HFF-Myc (cell line): Measurements from ENCODE around the gene SH3BP1.

Experiments used
- DNase-seq: peaks from one replicate; pipeline ENCODE4 v3.0.0-alpha.2; 2011; ENCODE audit warnings: low read depth; ENCODE audit errors: extremely low read depth
- H3K4me3 ChIP-seq: replicated peaks from 2 replicates; pipeline ENCODE4 v1.5.1; 2011; ENCODE audit warnings: low read depth, mild to moderate bottlenecking, control low read depth, low read length
- CTCF ChIP-seq: IDR thresholded peaks from 2 replicates; pipeline ENCODE4 v1.5.1; 2012; ENCODE audit warnings: mild to moderate bottlenecking, low read depth, low read length, control low read depth; ENCODE audit errors: missing control alignments

The SH3BP1 gene

GRCh38 chr22:37664249-37665101 lies 25.0 kb downstream of the SH3BP1 start:
- no peak for TF ChIP-seq CTCF
- no peak for DNase-seq
- no peak overlapping the region for H3K4me3 ChIP-seq

GRCh38 chr22:37665487-37665886 lies 26.0 kb downstream of the SH3BP1 start:
- DNase-seq: no peak
- no peak for TF ChIP-seq CTCF
- H3K4me3 ChIP-seq: no peak overlapping the region

- no peak for DNase-seq
- TF ChIP-seq CTCF: no peak
- H3K4me3 ChIP-seq: no peak overlapping the region
Observed at GRCh38 chr22:37669586-37669985, 30.1 kb downstream of the SH3BP1 start.

GRCh38 chr22:37672206-37672919 lies 32.9 kb downstream of the SH3BP1 start:
- no peak for DNase-seq
- no peak overlapping the region for H3K4me3 ChIP-seq

GRCh38 chr22:37672920-37673455 lies 33.5 kb downstream of the SH3BP1 start:
- no peak for DNase-seq
- H3K4me3 ChIP-seq: no peak overlapping the region
- TF ChIP-seq CTCF: no peak

More at GRCh38 chr22:37672206-37672919, 32.9 kb downstream of the SH3BP1 start:
- TF ChIP-seq CTCF: no peak

GRCh38 chr22:37674248-37674647 lies 34.8 kb downstream of the SH3BP1 start:
- DNase-seq: no peak
- no peak for TF ChIP-seq CTCF

More at GRCh38 chr22:37674248-37674647, 34.8 kb downstream of the SH3BP1 start:
- H3K4me3 ChIP-seq: no peak overlapping the region
